DND-41 (cell line): ENCODE data around the gene ZMIZ1.

Experiments used
- ATAC-seq: fragments of 200-7000 bp; cut with Tn5 transposase; 3 replicates; pipeline ENCODE4 v1.9.1; 2021; ENCODE audit warnings: low read depth; ENCODE audit not compliant: insufficient read depth
- DNase-seq: peaks from one replicate; pipeline ENCODE4 v3.0.0-alpha.2; 2020
- H2AFZ ChIP-seq: 2 replicates; pipeline ENCODE4 v1.6.0; 2012; ENCODE audit warnings: low read depth, low read length
- H3K27ac ChIP-seq: 2 replicates; pipeline ENCODE4 v1.5.1; 2012; ENCODE audit warnings: low read length, inconsistent platforms
- H3K27me3 ChIP-seq: fragments of 200-600 bp; sonication (generic); 2 replicates; pipeline ENCODE4 v1.6.0; 2012; ENCODE audit warnings: low read length, mild to moderate bottlenecking, inconsistent platforms; ENCODE audit not compliant: insufficient read depth, poor library complexity
- H3K36me3 ChIP-seq: 2 replicates; pipeline ENCODE4 v1.5.1; 2012; ENCODE audit warnings: low read length, inconsistent platforms; ENCODE audit not compliant: insufficient read depth
- H3K4me1 ChIP-seq: 2 replicates; pipeline ENCODE4 v1.5.1; 2012; ENCODE audit warnings: mild to moderate bottlenecking, low read length; ENCODE audit not compliant: insufficient read depth
- H3K4me2 ChIP-seq: 2 replicates; pipeline ENCODE4 v1.6.0; 2012; ENCODE audit warnings: mild to moderate bottlenecking, moderate library complexity, low read length, inconsistent platforms; ENCODE audit not compliant: insufficient read depth
- H3K4me3 ChIP-seq, 2 experiments: fragments of 200-600 bp in 1 of 2; shearing (Covaris generic) in 1 of 2; 2 replicates each; pipeline ENCODE4 v1.5.1; 2012 to 2016; ENCODE audit warnings: inconsistent platforms in 2 of 2, low read length in 2 of 2, mild to moderate bottlenecking in 2 of 2, low read depth in 1 of 2, moderate library complexity in 1 of 2
- H3K79me2 ChIP-seq: 2 replicates; pipeline ENCODE4 v1.6.0; 2012; ENCODE audit warnings: low read length, inconsistent platforms; ENCODE audit not compliant: insufficient read depth
- H3K9ac ChIP-seq: 2 replicates; pipeline ENCODE4 v1.6.0; 2012; ENCODE audit warnings: low read depth, mild to moderate bottlenecking, inconsistent platforms, low read length, moderate library complexity
- H3K9me3 ChIP-seq: 2 replicates; pipeline ENCODE4 v1.5.1; 2012; ENCODE audit warnings: low read length, moderate library complexity, mild to moderate bottlenecking, inconsistent platforms; ENCODE audit not compliant: insufficient read depth, severe bottlenecking
- H4K20me1 ChIP-seq: 2 replicates; pipeline ENCODE4 v1.6.0; 2012; ENCODE audit warnings: low read length; ENCODE audit not compliant: insufficient read depth
- CTCF ChIP-seq: IDR thresholded peaks from 2 replicates; pipeline ENCODE4 v1.5.1; 2012; ENCODE audit warnings: borderline replicate concordance, low read length, moderate library complexity, mild to moderate bottlenecking; ENCODE audit not compliant: poor library complexity, severe bottlenecking; ENCODE audit errors: extremely low read depth
- EZH2 ChIP-seq: IDR thresholded peaks from 3 replicates; pipeline ENCODE4 v1.6.1; 2012; ENCODE audit warnings: borderline replicate concordance, low read depth, mild to moderate bottlenecking, moderate library complexity, low read length, inconsistent platforms; ENCODE audit not compliant: severe bottlenecking

Gene ZMIZ1

GRCh38 chr10:79168210-79168609 is 99.4 kb downstream of the ZMIZ1 start:
- DNase-seq (no peak), ATAC-seq (no peak)
- TF ChIP-seq EZH2, result no peak
- no peak for TF ChIP-seq CTCF
- Histone ChIP-seq H3K9ac (no peak overlapping the region), H3K36me3 (peaks cover 34% of the 10 kb centered on the region), H3K27ac (no peak overlapping the region; the same call in 1 of the 2 replicates), H3K4me3 (no peak overlapping the region), H4K20me1 (peaks cover 21% of the 10 kb centered on the region), H2AFZ (no peak overlapping the region), H3K79me2 (no peaks in the 10 kb centered on the region), H3K4me1 (no peaks in the 10 kb centered on the region), H3K9me3 (no peaks in the 10 kb centered on the region), H3K27me3 (no peaks in the 10 kb centered on the region), H3K4me2 (no peak overlapping the region)

- Histone ChIP-seq H3K27ac (no peak overlapping the region), H4K20me1 (peaks cover 22% of the 10 kb centered on the region), H3K9me3 (no peaks in the 10 kb centered on the region), H3K4me1 (no peaks in the 10 kb centered on the region), H3K4me3 (no peak overlapping the region), H3K9ac (no peak overlapping the region), H3K79me2 (no peaks in the 10 kb centered on the region), H2AFZ (no peak overlapping the region), H3K27me3 (no peaks in the 10 kb centered on the region), H3K36me3 (peaks cover 43% of the 10 kb centered on the region), H3K4me2 (no peak overlapping the region)
- no peak for DNase-seq
- ATAC-seq, result no peak
- TF ChIP-seq CTCF, result no peak
- no peak for TF ChIP-seq EZH2
Measured at GRCh38 chr10:79170226-79170752, 101.5 kb downstream of the ZMIZ1 start.

- Histone ChIP-seq H3K9me3 (no peaks in the 10 kb centered on the region), H2AFZ (no peak overlapping the region), H3K4me3 (no peak overlapping the region), H3K27ac (no peak overlapping the region), H3K9ac (no peak overlapping the region), H3K27me3 (no peaks in the 10 kb centered on the region), H3K4me1 (no peaks in the 10 kb centered on the region), H3K79me2 (no peaks in the 10 kb centered on the region), H3K4me2 (no peak overlapping the region), H3K36me3 (peaks cover 42% of the 10 kb centered on the region), H4K20me1 (peaks cover 21% of the 10 kb centered on the region)
- TF ChIP-seq CTCF (no peak), EZH2 (no peak)
- ATAC-seq, result no peak
- DNase-seq, result no peak
Measured at GRCh38 chr10:79170993-79171392, 102.2 kb downstream of the ZMIZ1 start.

- no peak overlapping the region for H3K9ac ChIP-seq
- no peaks in the 10 kb centered on the region for H3K79me2 ChIP-seq
- H2AFZ ChIP-seq, result no peak overlapping the region
- no peak overlapping the region for H3K4me3 ChIP-seq
- no peaks in the 10 kb centered on the region for H3K27me3 ChIP-seq
- H3K36me3 ChIP-seq, result peaks cover 40% of the 10 kb centered on the region
- TF ChIP-seq EZH2 (no peak), CTCF (no peak)
- peaks cover 17% of the 10 kb centered on the region for H4K20me1 ChIP-seq
- no peak for ATAC-seq
- no peak for DNase-seq
- no peaks in the 10 kb centered on the region for H3K4me1 ChIP-seq
- no peak overlapping the region for H3K4me2 ChIP-seq
- no peaks in the 10 kb centered on the region for H3K9me3 ChIP-seq
- no peak overlapping the region for H3K27ac ChIP-seq
Measured at GRCh38 chr10:79171504-79171903, 102.7 kb downstream of the ZMIZ1 start.
